Measurements from ENCODE around the gene LY6G5C. TPM values are rescaled to one million over a fixed set of nuclear protein-coding genes. Genes with fewer than 3 reads are reported as not detected.
A peak's percentile ranks its signal among the peaks of the same experiment; 100 is the strongest.

Gene LY6G5C
- total RNA-seq, 4 donors from 2014 or later: 0.95 to 2.2 TPM; not detected in 2

- peak within 1 kb of the TSS; percentile 76 to 96 (median 92) for H3K4me3 ChIP-seq
- no peaks in the 10 kb centered on the region for H3K9me3 ChIP-seq
- DNase-seq: peak; percentile 99
- 1% methylated on average over 53 of the region's 63 CpGs; no CpG with 5 or more reads in 1 of the 2 donors for WGBS, 2 donors (ENCODE audit: low coverage in 1 of 2)
- peaks cover 23 to 55% (median 30%) of the 10 kb centered on the region in 4 donors for H3K4me1 ChIP-seq
- in situ Hi-C loops (cut with MboI; ENCODE audit: low pct_ligation_motif_present in 1 of 4, low pct_unique_long_range_greater_than_20kb in 1 of 4, low sequenced_read_pairs in 3 of 4): no loop called here
- intact Hi-C loops (cut with DNase I; ENCODE audit: low total_unique reads): no loop called here
- TF ChIP-seq EP300 (IDR thresholded peaks at IDR 0.05; ENCODE audit: low read depth) (no peak), POLR2AphosphoS5 (IDR thresholded peaks at IDR 0.05) (peak; percentile 86 to 89 (median 87)), POLR2A (IDR thresholded peaks at IDR 0.05) (peak; percentile 94), CTCF (IDR thresholded peaks at IDR 0.05) (no peak)
- peaks cover 0 to 43% (median 20%) of the 10 kb centered on the region in 4 donors for H3K36me3 ChIP-seq
- peak within 1 kb of the TSS; percentile 93 to 99 (median 98) for H3K27ac ChIP-seq
- no peaks in the 10 kb centered on the region for H3K27me3 ChIP-seq
Observed at GRCh38 chr6:31665501-31666336, 15.1 kb downstream of the LY6G5C start, which contains the start of gene CSNK2B. Gene CSNK2B (plus strand): TSS chr6:31666080. CDS start chr6:31666832, 752 bp downstream.

- Histone ChIP-seq H3K27ac (peak within 1 kb of the TSS; percentile 93 to 99 (median 98)), H3K4me3 (peak within 1 kb of the TSS; percentile 47 to 96 (median 84)), H3K27me3 (no peaks in the 10 kb centered on the region), H3K4me1 (peaks cover 23 to 55% (median 31%) of the 10 kb centered on the region in 4 donors), H3K36me3 (peaks cover 0 to 35% (median 14%) of the 10 kb centered on the region in 4 donors), H3K9me3 (no peaks in the 10 kb centered on the region)
- peak; percentile 93 for DNase-seq
- in situ Hi-C loops (cut with MboI; ENCODE audit: low pct_ligation_motif_present in 1 of 4, low pct_unique_long_range_greater_than_20kb in 1 of 4, low sequenced_read_pairs in 3 of 4) (no loop called here), intact Hi-C loops (cut with DNase I; ENCODE audit: low total_unique reads) (no loop called here)
- 0 to 1% methylated on average over 1 to 38 of the region's 39 CpGs for WGBS, 2 donors (ENCODE audit: low coverage in 1 of 2)
- TF ChIP-seq EP300 (IDR thresholded peaks at IDR 0.05; ENCODE audit: low read depth): no peak
- peak; percentile 81 to 89 (median 84) for TF ChIP-seq POLR2AphosphoS5 (IDR thresholded peaks at IDR 0.05)
- TF ChIP-seq CTCF (IDR thresholded peaks at IDR 0.05): no peak
- peak; percentile 66 for TF ChIP-seq POLR2A (IDR thresholded peaks at IDR 0.05)
Observed at GRCh38 chr6:31664790-31665500, 15.9 kb downstream of the LY6G5C start, which contains the start of gene GPANK1. Gene GPANK1 (minus strand): TSS chr6:31664997. CDS start chr6:31664478, 519 bp downstream.

- peak; percentile 29 for DNase-seq
- Histone ChIP-seq H3K27me3 (no peaks in the 10 kb centered on the region), H3K4me3 (peak overlapping the region; percentile 43 to 96 (median 84)), H3K9me3 (no peaks in the 10 kb centered on the region), H3K36me3 (peaks cover 0 to 28% (median 9%) of the 10 kb centered on the region in 4 donors), H3K27ac (peak overlapping the region; percentile 93 to 99 (median 98)), H3K4me1 (peaks cover 27 to 62% (median 38%) of the 10 kb centered on the region in 4 donors)
- no peak for TF ChIP-seq POLR2AphosphoS5 (IDR thresholded peaks at IDR 0.05)
- TF ChIP-seq EP300 (IDR thresholded peaks at IDR 0.05; ENCODE audit: low read depth): no peak
- TF ChIP-seq POLR2A (IDR thresholded peaks at IDR 0.05): no peak
- no peak for TF ChIP-seq CTCF (IDR thresholded peaks at IDR 0.05)
- 4 to 31% methylated on average over 5 to 17 of the region's 17 CpGs for WGBS, 2 donors (ENCODE audit: low coverage in 1 of 2)
- in situ Hi-C loops (cut with MboI; ENCODE audit: low pct_ligation_motif_present in 1 of 4, low pct_unique_long_range_greater_than_20kb in 1 of 4, low sequenced_read_pairs in 3 of 4) (no loop called here), intact Hi-C loops (cut with DNase I; ENCODE audit: low total_unique reads) (no loop called here)
Observed at GRCh38 chr6:31663961-31664789, 16.7 kb downstream of the LY6G5C start.
